Measurements from ENCODE around the gene SRSF4. TPM values are rescaled to one million over a fixed set of nuclear protein-coding genes. Genes with fewer than 3 reads are reported as not detected.

SRSF4 gene
- total and polyA plus RNA-seq, 9 of the 15 experiments (the other 6 are each of a cell fraction or from before 2014, with no cell fraction given) = 15.9 to 132 (median 82.0) TPM

DNA sequence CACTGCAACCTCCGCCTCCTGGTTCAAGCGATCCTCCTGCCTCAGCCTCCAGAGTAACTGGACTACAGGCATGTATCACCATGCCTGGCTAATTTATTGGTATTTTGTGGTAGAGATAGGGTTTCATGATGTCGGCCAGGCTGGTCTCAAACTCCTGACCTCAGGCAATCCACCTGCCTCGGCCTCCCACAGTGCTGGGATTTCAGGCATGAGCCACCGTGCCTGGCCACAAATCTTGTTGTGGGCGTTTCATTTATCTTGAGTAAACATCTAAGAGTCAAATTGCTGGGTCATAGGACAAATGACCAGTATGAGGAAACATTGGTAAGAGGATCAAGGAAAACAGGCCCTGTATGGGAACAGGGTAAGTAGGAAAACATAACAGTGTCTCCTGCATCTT, 75.9 kb downstream of the SRSF4 start (continued):
- TF ChIP-seq PHF21A (IDR thresholded peaks at IDR 0.05; ENCODE audit: borderline replicate concordance, low read depth) = no peak
- no peak for TF ChIP-seq ZFX (CRISPR knock-in tag; IDR thresholded peaks at IDR 0.05)
- TF ChIP-seq MTA1 (IDR thresholded peaks at IDR 0.05; ENCODE audit: borderline replicate concordance) = peak; percentile 61; the same call in 1 of the 2 replicates
- TF ChIP-seq FUS (optimal IDR thresholded peaks at IDR 0.05; ENCODE audit: low read depth, low read length) = no peak
- 0 out of 4 replicates have a peak, but pooled peaks of 1 of the 2 experiments have one; percentile 33 for TF ChIP-seq TEAD1 (CRISPR knock-in tag; IDR thresholded peaks at IDR 0.05)

DNA sequence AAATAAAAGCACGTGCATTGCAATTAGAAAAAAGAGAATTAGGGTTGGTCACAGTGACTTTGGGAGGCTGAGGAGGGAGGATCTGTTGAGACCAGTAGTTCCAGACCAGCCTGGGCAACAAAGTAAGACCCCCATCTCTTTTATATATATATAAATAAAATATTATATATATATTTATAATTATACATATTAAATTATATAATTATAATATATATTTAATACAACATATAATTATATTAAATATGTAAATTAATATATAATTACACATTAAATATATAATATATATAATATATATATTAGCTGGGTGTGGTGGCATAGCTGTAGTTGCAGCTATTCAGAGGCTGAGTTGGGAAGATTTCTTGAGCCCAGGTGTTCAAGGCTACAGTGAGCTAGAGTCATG, 81.2 kb downstream of the SRSF4 start:
- no TSS peak for BruUV-seq (replicated peaks)
- H3K4me1 ChIP-seq (replicated peaks in 1 of 2; ENCODE audit: control insufficient read depth in 2 of 2, insufficient read depth in 2 of 2, low read length in 2 of 2) = no peaks in the 10 kb centered on the region
- TF ChIP-seq HOXB6 (CRISPR knock-in tag; IDR thresholded peaks at IDR 0.05; ENCODE audit: borderline replicate concordance) (no peak), ZNF143 (CRISPR knock-in tag; IDR thresholded peaks at IDR 0.05) (no peak), ZNF217 (CRISPR knock-in tag; IDR thresholded peaks at IDR 0.05) (no peak), ZNF696 (CRISPR knock-in tag; conservative IDR thresholded peaks at IDR 0.05) (no peak)
- no peaks in the 10 kb centered on the region for H3K79me2 ChIP-seq (ENCODE audit: control insufficient read depth, insufficient read depth, low read length)
- ATAC-seq (no peak), DNase-seq (ENCODE audit: extremely low read depth in 1 of 4, low spot score in 3 of 4) (no peak), FAIRE-seq (no peak)
- H3K27ac ChIP-seq (ENCODE audit: extremely low read depth, low read depth, low read length) = no peak overlapping the region
- no peak overlapping the region for H3K4me3 ChIP-seq
- no peak overlapping the region for H3K4me2 ChIP-seq (ENCODE audit: insufficient read depth, low read length)
- no peak overlapping the region for H3K9ac ChIP-seq (ENCODE audit: insufficient read depth in 1 of 2, low read depth in 2 of 2, low read length in 2 of 2)
- in situ Hi-C loops (cut with MboI) = no loop called here
- H3K27me3 ChIP-seq (ENCODE audit: control insufficient read depth in 2 of 2, insufficient read depth in 2 of 2, low read length in 2 of 2) = no peaks in the 10 kb centered on the region
- no peaks in the 10 kb centered on the region for H4K20me1 ChIP-seq (replicated peaks; ENCODE audit: control insufficient read depth, insufficient read depth, low read length)
- 100% methylated on average over 1 of the region's 1 CpG for WGBS (ENCODE audit: insufficient coverage, low coverage, missing lambda C conversion rate)
- no peak overlapping the region for H2AFZ ChIP-seq (ENCODE audit: low read depth, low read length)
- H3K36me3 ChIP-seq (ENCODE audit: control insufficient read depth, insufficient read depth, low read length) = peaks cover 63% of the 10 kb centered on the region
- no peaks in the 10 kb centered on the region for H3K9me3 ChIP-seq (replicated peaks; ENCODE audit: control insufficient read depth, insufficient read depth, low read depth, low read length)
- no peaks in the 10 kb centered on the region for H3K9me1 ChIP-seq (ENCODE audit: control insufficient read depth, insufficient read depth, low read length)
- CTCF ChIA-PET (ENCODE audit: low intra/inter-chr PET ratio) = no interaction called here
- intact Hi-C loops (cut with micrococcal nuclease) = no loop called here
- POLR2A ChIA-PET = interaction anchor here (0.6 to 3.7 kb wide), 4 partner anchors 10 to 644 kb away, joined by 4 to 16 read pairs (median 4); no protein-coding TSS in a partner anchor

Measured in K562 (cell line).